WTC11 (cell line): ENCODE measurements around the gene FNDC3A. TPM values are rescaled to one million over a fixed set of nuclear protein-coding genes. Genes with fewer than 3 reads are reported as not detected.

Experiments used
- ATAC-seq: fragments of 200-7000 bp; cut with Tn5 transposase; 2 replicates; pipeline ENCODE4 v1.10.0; 2021; ENCODE audit warnings: mild to moderate bottlenecking, moderate library complexity
- CTCF ChIA-PET: fragments of 300-600 bp; sonication (Branson Sonifier 250); formaldehyde crosslinking; loops from one replicate; lab custom pipeline; 2021; ENCODE audit warnings: antibody characterized with exemption; lab: Charles Lee
- POLR2A ChIA-PET: fragments of 350-600 bp; sonication (Branson Sonifier 250); formaldehyde crosslinking; loops from one replicate; lab custom pipeline; 2021; ENCODE audit warnings: antibody characterized with exemption; lab: Charles Lee
- DNase-seq: peaks from one replicate; pipeline ENCODE4 v3.0.0; 2021; ENCODE audit warnings: low spot score
- H3K27ac Mint-ChIP-seq: 2 replicates; pipeline ENCODE4 v1.8.0; 2021; ENCODE audit warnings: mixed read lengths
- H3K27me3 Mint-ChIP-seq: 2 replicates; pipeline ENCODE4 v1.8.0; 2021; ENCODE audit warnings: low read depth, mild to moderate bottlenecking, moderate library complexity, mixed read lengths
- H3K36me3 Mint-ChIP-seq: 2 replicates; pipeline ENCODE4 v1.8.0; 2021; ENCODE audit warnings: mixed read lengths
- H3K4me1 Mint-ChIP-seq: 2 replicates; pipeline ENCODE4 v1.8.0; 2022; ENCODE audit warnings: mixed read lengths
- H3K4me3 Mint-ChIP-seq: 2 replicates; pipeline ENCODE4 v1.8.0; 2021; ENCODE audit warnings: mild to moderate bottlenecking, moderate library complexity, mixed read lengths
- H3K9me3 Mint-ChIP-seq: 2 replicates; pipeline ENCODE4 v1.8.0; 2021; ENCODE audit warnings: mixed read lengths
- ATF1 ChIP-seq: sonication (generic); formaldehyde crosslinking; IDR thresholded peaks from 2 replicates; pipeline ENCODE4 v1.8.1; 2023; ENCODE audit warnings: mild to moderate bottlenecking, moderate library complexity, missing genetic modification reagents
- GABPB1 ChIP-seq: sonication (generic); formaldehyde crosslinking; IDR thresholded peaks from 2 replicates; pipeline ENCODE4 v1.8.1; 2023; ENCODE audit warnings: mild to moderate bottlenecking, missing genetic modification reagents
- HMGA2 ChIP-seq: fragments of 250-450 bp; sonication (Bioruptor Pico); IDR thresholded peaks from 2 replicates; pipeline ENCODE4 v1.4.0; 2021; ENCODE audit warnings: mild to moderate bottlenecking, moderate library complexity
- MYBL2 ChIP-seq: sonication (generic); formaldehyde crosslinking; IDR thresholded peaks from 2 replicates; pipeline ENCODE4 v1.8.1; 2023; ENCODE audit warnings: mild to moderate bottlenecking, moderate library complexity, missing genetic modification reagents
- NR3C1 ChIP-seq: sonication (generic); formaldehyde crosslinking; conservative IDR thresholded peaks from 2 replicates; pipeline ENCODE4 v1.8.1; 2023; ENCODE audit warnings: low read depth, mild to moderate bottlenecking, missing genetic modification reagents
- RELA ChIP-seq: sonication (generic); formaldehyde crosslinking; IDR thresholded peaks from 2 replicates; pipeline ENCODE4 v1.8.1; 2022; ENCODE audit warnings: missing genetic modification reagents, mild to moderate bottlenecking, borderline replicate concordance
- TEAD4 ChIP-seq: sonication (generic); formaldehyde crosslinking; IDR thresholded peaks from 2 replicates; pipeline ENCODE4 v1.8.0; 2022; ENCODE audit warnings: mild to moderate bottlenecking, missing genetic modification reagents
- ZNF121 ChIP-seq: sonication (generic); formaldehyde crosslinking; IDR thresholded peaks from 2 replicates; pipeline ENCODE4 v1.8.0; 2023; ENCODE audit warnings: missing genetic modification reagents
- ZNF232 ChIP-seq: sonication (generic); formaldehyde crosslinking; IDR thresholded peaks from 2 replicates; pipeline ENCODE4 v1.8.0; 2022; ENCODE audit warnings: mild to moderate bottlenecking, missing genetic modification reagents
- ZNF416 ChIP-seq: fragments of 250-450 bp; sonication (Bioruptor Pico); IDR thresholded peaks from 2 replicates; pipeline ENCODE4 v1.9.0; 2021; ENCODE audit warnings: mild to moderate bottlenecking, inconsistent platforms
- ZNF671 ChIP-seq: fragments of 250-450 bp; sonication (Bioruptor Pico); IDR thresholded peaks from 2 replicates; pipeline ENCODE4 v1.8.0; 2021; ENCODE audit warnings: mild to moderate bottlenecking
- total RNA-seq: library from RNA; stranded (reverse); gene quantifications from 3 replicates; pipeline ENCODE4 v1.2.3, GENCODE V29; 2021
- TF ChIP-seq, protein P1 (sequence below): sonication (generic); formaldehyde crosslinking; IDR thresholded peaks from 2 replicates; pipeline ENCODE4 v1.8.1; 2022; ENCODE audit warnings: mild to moderate bottlenecking, moderate library complexity, missing genetic modification reagents
- TF ChIP-seq, protein P2 (sequence below): sonication (generic); formaldehyde crosslinking; IDR thresholded peaks from 2 replicates; pipeline ENCODE4 v1.8.1; 2023; ENCODE audit warnings: mild to moderate bottlenecking, moderate library complexity, missing genetic modification reagents
- TF ChIP-seq, protein P3 (sequence below): sonication (generic); formaldehyde crosslinking; IDR thresholded peaks from 2 replicates; pipeline ENCODE4 v1.8.0; 2022; ENCODE audit warnings: mild to moderate bottlenecking, missing genetic modification reagents
- TF ChIP-seq, protein P4 (sequence below): sonication (generic); formaldehyde crosslinking; IDR thresholded peaks from 2 replicates; pipeline ENCODE4 v1.8.1; 2022; ENCODE audit warnings: low read depth, mild to moderate bottlenecking, moderate library complexity, missing genetic modification reagents, borderline replicate concordance
- TF ChIP-seq, protein P5 (sequence below): sonication (generic); formaldehyde crosslinking; IDR thresholded peaks from 2 replicates; pipeline ENCODE4 v1.8.1; 2023; ENCODE audit warnings: mild to moderate bottlenecking, missing genetic modification reagents
- TF ChIP-seq, protein P6 (sequence below): sonication (generic); formaldehyde crosslinking; IDR thresholded peaks from 2 replicates; pipeline ENCODE4 v1.8.1; 2022; ENCODE audit warnings: missing genetic modification reagents, borderline replicate concordance
- TF ChIP-seq, protein P7 (sequence below): sonication (generic); formaldehyde crosslinking; IDR thresholded peaks from 2 replicates; pipeline ENCODE4 v1.8.0; 2023; ENCODE audit warnings: mild to moderate bottlenecking, missing genetic modification reagents
- TF ChIP-seq, protein P8 (sequence below): fragments of 250-450 bp; sonication (Bioruptor Pico); IDR thresholded peaks from 2 replicates; pipeline ENCODE4 v1.8.0; 2021; ENCODE audit warnings: mild to moderate bottlenecking
- TF ChIP-seq, protein P9 (sequence below): sonication (generic); formaldehyde crosslinking; IDR thresholded peaks from 2 replicates; pipeline ENCODE4 v1.8.1; 2022; ENCODE audit warnings: mild to moderate bottlenecking, missing genetic modification reagents, moderate library complexity, borderline replicate concordance

The FNDC3A gene
- total RNA-seq, 1 experiment from 2014 or later, result 24.8 TPM

DNA sequence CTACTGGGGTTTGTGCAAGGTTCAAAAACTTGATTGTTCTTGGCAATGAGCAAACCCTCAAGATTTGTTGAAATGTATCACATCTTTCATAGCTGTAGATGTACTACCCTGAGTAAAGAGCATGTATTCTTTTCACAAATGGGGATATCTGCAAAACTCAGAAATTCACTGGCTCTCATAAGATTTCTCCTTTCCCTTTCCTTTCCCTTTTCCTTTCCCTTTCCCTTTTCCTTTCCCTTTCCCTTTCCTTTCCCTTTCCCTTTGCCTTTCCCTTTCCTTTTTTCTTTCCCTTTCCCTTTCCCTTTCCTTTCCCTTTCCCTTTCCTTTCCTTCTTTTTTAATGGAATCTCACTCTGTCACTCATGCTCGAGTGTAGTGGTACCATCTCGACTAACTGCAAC lies 69.1 kb downstream of the FNDC3A start:
- H3K27ac Mint-ChIP-seq, result no peak overlapping the region
- H3K9me3 Mint-ChIP-seq, result peaks cover 11% of the 10 kb centered on the region; the same call in 1 of the 2 replicates
- no peaks in the 10 kb centered on the region for H3K4me1 Mint-ChIP-seq
- ATAC-seq (no peak), DNase-seq (no peak)
- ChIA-PET POLR2A (interaction anchor here (0.7 kb wide), 1 partner anchor 69 kb away, joined by 3 read pairs; the partner anchor contains the start of gene FNDC3A), CTCF (no interaction called here)
- H3K27me3 Mint-ChIP-seq, result no peaks in the 10 kb centered on the region
- TF ChIP-seq ZNF416 (CRISPR knock-in tag) (no peak), HMGA2 (CRISPR knock-in tag) (no peak), TEAD4 (CRISPR knock-in tag) (no peak), ZNF232 (CRISPR knock-in tag) (no peak), MYBL2 (CRISPR knock-in tag) (no peak), GABPB1 (CRISPR knock-in tag) (no peak), ZNF671 (CRISPR knock-in tag) (no peak), NR3C1 (CRISPR knock-in tag) (no peak), ZNF121 (no peak), ATF1 (CRISPR knock-in tag) (no peak), RELA (CRISPR knock-in tag) (no peak)
- TF ChIP-seq, protein P1, sequence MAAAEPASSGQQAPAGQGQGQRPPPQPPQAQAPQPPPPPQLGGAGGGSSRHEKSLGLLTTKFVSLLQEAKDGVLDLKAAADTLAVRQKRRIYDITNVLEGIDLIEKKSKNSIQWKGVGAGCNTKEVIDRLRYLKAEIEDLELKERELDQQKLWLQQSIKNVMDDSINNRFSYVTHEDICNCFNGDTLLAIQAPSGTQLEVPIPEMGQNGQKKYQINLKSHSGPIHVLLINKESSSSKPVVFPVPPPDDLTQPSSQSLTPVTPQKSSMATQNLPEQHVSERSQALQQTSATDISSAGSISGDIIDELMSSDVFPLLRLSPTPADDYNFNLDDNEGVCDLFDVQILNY, result no peak
- TF ChIP-seq, protein P2, sequence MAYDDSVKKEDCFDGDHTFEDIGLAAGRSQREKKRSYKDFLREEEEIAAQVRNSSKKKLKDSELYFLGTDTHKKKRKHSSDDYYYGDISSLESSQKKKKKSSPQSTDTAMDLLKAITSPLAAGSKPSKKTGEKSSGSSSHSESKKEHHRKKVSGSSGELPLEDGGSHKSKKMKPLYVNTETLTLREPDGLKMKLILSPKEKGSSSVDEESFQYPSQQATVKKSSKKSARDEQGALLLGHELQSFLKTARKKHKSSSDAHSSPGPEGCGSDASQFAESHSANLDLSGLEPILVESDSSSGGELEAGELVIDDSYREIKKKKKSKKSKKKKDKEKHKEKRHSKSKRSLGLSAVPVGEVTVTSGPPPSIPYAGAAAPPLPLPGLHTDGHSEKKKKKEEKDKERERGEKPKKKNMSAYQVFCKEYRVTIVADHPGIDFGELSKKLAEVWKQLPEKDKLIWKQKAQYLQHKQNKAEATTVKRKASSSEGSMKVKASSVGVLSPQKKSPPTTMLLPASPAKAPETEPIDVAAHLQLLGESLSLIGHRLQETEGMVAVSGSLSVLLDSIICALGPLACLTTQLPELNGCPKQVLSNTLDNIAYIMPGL (CRISPR knock-in tag), result no peak
- TF ChIP-seq, protein P3, sequence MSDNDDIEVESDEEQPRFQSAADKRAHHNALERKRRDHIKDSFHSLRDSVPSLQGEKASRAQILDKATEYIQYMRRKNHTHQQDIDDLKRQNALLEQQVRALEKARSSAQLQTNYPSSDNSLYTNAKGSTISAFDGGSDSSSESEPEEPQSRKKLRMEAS, result no peak
- TF ChIP-seq, protein P4, sequence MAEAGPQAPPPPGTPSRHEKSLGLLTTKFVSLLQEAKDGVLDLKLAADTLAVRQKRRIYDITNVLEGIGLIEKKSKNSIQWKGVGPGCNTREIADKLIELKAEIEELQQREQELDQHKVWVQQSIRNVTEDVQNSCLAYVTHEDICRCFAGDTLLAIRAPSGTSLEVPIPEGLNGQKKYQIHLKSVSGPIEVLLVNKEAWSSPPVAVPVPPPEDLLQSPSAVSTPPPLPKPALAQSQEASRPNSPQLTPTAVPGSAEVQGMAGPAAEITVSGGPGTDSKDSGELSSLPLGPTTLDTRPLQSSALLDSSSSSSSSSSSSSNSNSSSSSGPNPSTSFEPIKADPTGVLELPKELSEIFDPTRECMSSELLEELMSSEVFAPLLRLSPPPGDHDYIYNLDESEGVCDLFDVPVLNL (CRISPR knock-in tag), result no peak
- TF ChIP-seq, protein P5, sequence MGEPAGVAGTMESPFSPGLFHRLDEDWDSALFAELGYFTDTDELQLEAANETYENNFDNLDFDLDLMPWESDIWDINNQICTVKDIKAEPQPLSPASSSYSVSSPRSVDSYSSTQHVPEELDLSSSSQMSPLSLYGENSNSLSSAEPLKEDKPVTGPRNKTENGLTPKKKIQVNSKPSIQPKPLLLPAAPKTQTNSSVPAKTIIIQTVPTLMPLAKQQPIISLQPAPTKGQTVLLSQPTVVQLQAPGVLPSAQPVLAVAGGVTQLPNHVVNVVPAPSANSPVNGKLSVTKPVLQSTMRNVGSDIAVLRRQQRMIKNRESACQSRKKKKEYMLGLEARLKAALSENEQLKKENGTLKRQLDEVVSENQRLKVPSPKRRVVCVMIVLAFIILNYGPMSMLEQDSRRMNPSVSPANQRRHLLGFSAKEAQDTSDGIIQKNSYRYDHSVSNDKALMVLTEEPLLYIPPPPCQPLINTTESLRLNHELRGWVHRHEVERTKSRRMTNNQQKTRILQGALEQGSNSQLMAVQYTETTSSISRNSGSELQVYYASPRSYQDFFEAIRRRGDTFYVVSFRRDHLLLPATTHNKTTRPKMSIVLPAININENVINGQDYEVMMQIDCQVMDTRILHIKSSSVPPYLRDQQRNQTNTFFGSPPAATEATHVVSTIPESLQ (CRISPR knock-in tag), result no peak
- TF ChIP-seq, protein P6, sequence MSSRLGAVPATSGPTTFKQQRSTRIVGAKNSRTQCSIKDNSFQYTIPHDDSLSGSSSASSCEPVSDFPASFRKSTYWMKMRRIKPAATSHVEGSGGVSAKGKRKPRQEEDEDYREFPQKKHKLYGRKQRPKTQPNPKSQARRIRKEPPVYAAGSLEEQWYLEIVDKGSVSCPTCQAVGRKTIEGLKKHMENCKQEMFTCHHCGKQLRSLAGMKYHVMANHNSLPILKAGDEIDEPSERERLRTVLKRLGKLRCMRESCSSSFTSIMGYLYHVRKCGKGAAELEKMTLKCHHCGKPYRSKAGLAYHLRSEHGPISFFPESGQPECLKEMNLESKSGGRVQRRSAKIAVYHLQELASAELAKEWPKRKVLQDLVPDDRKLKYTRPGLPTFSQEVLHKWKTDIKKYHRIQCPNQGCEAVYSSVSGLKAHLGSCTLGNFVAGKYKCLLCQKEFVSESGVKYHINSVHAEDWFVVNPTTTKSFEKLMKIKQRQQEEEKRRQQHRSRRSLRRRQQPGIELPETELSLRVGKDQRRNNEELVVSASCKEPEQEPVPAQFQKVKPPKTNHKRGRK (CRISPR knock-in tag), result no peak
- TF ChIP-seq, protein P7, sequence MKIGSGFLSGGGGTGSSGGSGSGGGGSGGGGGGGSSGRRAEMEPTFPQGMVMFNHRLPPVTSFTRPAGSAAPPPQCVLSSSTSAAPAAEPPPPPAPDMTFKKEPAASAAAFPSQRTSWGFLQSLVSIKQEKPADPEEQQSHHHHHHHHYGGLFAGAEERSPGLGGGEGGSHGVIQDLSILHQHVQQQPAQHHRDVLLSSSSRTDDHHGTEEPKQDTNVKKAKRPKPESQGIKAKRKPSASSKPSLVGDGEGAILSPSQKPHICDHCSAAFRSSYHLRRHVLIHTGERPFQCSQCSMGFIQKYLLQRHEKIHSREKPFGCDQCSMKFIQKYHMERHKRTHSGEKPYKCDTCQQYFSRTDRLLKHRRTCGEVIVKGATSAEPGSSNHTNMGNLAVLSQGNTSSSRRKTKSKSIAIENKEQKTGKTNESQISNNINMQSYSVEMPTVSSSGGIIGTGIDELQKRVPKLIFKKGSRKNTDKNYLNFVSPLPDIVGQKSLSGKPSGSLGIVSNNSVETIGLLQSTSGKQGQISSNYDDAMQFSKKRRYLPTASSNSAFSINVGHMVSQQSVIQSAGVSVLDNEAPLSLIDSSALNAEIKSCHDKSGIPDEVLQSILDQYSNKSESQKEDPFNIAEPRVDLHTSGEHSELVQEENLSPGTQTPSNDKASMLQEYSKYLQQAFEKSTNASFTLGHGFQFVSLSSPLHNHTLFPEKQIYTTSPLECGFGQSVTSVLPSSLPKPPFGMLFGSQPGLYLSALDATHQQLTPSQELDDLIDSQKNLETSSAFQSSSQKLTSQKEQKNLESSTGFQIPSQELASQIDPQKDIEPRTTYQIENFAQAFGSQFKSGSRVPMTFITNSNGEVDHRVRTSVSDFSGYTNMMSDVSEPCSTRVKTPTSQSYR (CRISPR knock-in tag), result no peak
- TF ChIP-seq, protein P8, sequence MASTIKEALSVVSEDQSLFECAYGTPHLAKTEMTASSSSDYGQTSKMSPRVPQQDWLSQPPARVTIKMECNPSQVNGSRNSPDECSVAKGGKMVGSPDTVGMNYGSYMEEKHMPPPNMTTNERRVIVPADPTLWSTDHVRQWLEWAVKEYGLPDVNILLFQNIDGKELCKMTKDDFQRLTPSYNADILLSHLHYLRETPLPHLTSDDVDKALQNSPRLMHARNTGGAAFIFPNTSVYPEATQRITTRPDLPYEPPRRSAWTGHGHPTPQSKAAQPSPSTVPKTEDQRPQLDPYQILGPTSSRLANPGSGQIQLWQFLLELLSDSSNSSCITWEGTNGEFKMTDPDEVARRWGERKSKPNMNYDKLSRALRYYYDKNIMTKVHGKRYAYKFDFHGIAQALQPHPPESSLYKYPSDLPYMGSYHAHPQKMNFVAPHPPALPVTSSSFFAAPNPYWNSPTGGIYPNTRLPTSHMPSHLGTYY (CRISPR knock-in tag), result no peak
- TF ChIP-seq, protein P9, sequence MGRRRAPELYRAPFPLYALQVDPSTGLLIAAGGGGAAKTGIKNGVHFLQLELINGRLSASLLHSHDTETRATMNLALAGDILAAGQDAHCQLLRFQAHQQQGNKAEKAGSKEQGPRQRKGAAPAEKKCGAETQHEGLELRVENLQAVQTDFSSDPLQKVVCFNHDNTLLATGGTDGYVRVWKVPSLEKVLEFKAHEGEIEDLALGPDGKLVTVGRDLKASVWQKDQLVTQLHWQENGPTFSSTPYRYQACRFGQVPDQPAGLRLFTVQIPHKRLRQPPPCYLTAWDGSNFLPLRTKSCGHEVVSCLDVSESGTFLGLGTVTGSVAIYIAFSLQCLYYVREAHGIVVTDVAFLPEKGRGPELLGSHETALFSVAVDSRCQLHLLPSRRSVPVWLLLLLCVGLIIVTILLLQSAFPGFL (CRISPR knock-in tag), result no peak
- H3K36me3 Mint-ChIP-seq, result peaks cover 13% of the 10 kb centered on the region
- H3K4me3 Mint-ChIP-seq, result no peak overlapping the region
